Measurements from ENCODE around the gene PAFAH2.

- TF ChIP-seq CTCF (IDR thresholded peaks at IDR 0.05) = no peak
- TF ChIP-seq POLR2AphosphoS5 (IDR thresholded peaks at IDR 0.05) = no peak
These were observed 40.6 kb upstream of the PAFAH2 start for GRCh38 chr1:26038477-26038876.

Data from stomach (tissue), 4 donors.